HL-60/S4 treated with phorbol 12-myristate 13-acetate at 8.2 ng/mL for 4 days and 3 days (cell line): Measurements from ENCODE around the gene ACVR1B.

ENCODE experiments used
- in situ Hi-C: fragments of 300-500 bp; cut with MboI; formaldehyde crosslinking; loops from 2 replicates; pipeline ENCODE4 v1.15.0; 2022; ENCODE audit warnings: low sequenced_read_pairs

Gene ACVR1B

GRCh38 chr12:51917041-51917590, 34.4 kb upstream of the ACVR1B start:
- in situ Hi-C loops: no loop called here

DNA sequence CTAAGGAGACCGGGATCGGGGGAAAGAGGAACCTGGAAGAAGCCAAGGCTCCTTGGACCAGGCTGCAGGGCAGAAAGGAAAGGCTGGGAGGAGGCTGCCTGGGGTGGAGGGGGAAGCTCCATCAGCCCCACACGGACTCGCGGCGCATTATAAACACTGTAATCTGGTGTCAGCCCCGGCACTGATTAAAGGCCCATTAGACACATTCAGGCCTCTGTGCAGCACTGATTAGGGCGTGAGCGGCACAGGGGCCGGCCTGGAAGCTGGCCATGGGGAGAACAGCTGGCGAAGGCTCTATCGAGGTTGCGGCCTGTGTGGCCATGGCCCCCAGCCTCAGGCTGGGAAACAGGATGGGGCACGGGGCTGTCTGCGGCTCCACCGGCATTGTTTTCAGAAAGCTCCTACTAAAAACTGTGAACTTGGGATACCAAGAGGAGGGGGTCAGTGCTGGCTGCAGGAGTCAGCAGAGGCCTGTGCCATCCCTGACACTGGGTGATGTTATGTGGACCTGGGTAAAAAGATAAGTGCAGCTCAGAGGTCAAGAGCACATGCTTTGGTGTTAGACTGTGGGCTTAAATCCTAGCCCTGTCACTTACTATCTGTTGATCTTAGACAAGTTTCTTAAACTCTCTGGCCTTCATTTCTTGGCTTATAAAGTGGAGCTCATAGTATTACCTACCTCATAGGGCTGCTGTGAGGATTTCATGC, 33.6 kb upstream of the ACVR1B start:
- in situ Hi-C loops: no loop called here

- in situ Hi-C loops: no loop called here
Measured at GRCh38 chr12:51920046-51920445, 31.5 kb upstream of the ACVR1B start.

- in situ Hi-C loops: no loop called here
Measured at GRCh38 chr12:51921017-51921725, 30.3 kb upstream of the ACVR1B start.

GRCh38 chr12:51922146-51922545, 29.4 kb upstream of the ACVR1B start:
- in situ Hi-C loops: no loop called here

DNA sequence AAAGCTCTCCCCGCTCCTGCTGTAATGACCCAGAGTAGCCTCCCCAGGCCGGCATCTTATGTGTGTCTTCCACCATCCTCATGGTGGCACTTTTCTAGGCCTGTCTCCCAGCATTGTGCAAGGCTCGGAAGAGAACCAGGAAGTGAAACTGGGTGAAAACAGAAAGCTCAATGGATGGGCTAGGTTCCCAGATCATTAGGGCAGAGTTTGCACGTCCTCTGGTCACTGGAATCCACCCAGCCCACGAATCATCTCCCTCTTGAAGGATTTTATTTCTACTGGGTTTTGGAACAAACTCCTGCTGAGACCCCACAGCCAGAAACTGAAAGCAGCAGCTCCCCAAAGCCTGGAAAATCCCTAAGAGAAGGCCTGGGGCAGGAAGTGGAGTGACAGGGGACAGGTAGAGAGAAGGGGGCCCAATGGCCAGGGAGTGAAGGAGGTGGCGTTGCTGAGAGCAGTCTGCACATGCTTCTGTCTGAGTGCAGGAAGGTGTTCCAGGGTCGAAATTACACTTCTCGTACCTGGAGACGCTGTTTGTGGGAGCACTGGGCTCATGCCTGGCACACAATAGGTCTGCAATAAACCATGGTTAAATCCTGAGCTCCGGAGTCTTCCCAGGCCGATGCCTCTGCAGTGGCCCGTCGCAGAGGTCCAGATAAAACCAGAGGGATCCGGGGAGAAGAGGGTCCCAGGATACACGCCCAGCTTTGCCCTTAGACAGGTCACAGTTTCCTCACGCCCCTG, 28.6 kb upstream of the ACVR1B start:
- in situ Hi-C loops: no loop called here

DNA sequence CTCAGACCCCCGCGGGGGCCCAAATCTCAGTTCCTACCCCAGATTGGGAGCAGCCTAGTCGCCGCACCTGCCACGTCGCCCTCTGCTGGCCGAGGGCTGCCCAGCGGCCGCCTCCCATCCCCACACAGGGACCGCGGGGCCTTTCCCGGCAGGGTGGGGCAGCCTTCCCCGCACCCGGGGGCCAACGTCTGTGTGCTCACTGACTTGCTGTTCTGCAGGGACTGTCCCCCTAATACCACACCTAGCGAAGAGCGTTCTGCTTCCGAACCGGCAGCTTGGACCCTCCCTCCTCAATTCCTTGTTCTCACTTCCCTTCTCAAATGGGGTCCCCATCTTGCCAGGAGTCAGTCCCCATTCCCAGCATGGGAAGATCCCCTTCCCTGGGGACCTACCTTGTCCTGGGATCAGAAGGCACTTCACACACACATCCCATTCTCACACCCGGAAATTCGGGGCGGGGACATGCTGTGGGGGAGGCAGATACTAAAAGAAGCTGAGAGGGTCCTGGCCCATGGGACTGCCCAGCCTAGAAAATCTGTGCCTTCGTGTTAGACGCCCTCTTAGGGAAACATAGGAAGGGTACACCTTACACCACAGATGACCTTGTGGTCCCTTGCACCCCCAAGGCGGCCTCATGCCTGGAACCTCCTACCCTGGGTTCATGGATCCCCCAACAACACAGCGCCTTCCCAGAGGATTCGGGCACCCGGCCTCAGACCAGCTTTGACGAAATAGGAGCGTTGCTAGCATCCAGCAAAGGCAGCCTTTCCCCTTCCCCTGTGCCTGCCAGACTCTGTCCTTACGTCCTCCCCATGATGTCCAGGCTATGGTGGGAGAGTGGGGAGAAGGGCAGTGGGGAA, 27.8 kb upstream of the ACVR1B start:
- in situ Hi-C loops: no loop called here

DNA sequence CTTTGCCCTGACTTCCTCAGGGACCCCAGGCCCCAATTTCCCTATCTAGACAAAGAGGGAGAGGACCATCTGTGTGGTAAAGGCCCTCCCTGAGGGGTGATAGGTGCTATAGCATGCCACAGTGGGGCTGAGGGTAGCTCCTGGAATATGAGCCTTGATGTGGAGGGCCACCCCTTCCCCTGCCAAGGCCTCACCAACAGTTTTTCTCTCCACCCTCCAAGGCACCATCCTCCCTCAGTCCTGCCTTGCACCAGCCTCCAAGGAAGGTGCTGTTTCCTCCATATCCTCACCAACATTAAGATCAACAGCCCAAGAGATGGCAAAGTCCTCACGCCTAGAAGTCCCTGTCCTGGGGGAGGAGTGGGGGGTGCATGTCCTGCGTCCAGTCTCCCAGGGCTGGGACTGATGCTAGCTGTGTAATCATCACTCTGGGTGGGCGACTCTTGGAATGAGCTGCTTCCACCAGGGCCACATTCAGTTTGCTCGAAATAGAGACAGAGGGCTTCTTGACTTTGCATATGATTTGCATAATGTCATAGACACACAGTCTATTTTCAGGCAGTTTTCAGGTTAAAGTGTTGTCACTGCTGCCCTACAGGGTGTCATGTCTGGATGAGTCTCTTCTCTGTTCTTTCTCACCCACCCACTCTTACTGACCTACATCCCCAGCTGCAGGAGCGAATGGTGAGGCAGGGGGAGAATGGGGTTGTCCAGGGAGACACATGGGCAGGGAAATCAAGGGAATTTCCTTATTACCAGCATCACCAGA, 26.8 kb upstream of the ACVR1B start:
- in situ Hi-C loops: no loop called here

DNA sequence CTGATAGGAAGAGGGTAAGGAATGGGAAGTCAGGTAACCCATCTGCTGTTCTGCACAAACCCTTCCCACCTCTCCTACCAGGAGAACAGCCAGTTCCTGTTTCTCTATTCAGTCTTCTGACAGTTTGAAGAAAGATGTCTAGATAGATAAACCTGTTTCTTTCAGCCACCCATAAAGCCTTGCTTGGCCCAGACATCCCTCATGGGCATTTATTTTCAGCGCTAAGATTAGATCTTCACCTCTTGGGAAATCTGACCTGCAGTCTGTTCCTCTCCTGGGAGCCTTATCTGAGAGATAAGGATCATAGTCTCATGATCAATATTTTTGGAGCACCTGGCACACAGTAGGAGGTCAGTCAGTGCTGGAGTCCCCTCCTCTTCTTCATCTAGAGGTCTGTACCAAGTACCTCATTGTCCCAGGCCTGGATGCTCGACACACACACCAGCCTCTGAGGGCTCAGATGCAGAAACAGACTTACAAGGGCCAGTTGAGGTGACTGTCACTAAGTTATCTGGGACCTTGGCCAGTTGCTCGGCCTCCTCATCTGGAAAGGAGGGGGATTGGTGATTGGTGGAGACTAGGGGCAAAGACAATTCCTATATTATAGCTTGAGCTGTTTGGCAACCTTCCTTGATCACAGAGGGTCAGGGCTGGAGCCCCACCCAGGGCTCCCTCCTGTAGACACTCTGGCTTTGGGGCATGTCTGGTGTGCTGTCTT, 26.0 kb upstream of the ACVR1B start:
- in situ Hi-C loops: no loop called here

DNA sequence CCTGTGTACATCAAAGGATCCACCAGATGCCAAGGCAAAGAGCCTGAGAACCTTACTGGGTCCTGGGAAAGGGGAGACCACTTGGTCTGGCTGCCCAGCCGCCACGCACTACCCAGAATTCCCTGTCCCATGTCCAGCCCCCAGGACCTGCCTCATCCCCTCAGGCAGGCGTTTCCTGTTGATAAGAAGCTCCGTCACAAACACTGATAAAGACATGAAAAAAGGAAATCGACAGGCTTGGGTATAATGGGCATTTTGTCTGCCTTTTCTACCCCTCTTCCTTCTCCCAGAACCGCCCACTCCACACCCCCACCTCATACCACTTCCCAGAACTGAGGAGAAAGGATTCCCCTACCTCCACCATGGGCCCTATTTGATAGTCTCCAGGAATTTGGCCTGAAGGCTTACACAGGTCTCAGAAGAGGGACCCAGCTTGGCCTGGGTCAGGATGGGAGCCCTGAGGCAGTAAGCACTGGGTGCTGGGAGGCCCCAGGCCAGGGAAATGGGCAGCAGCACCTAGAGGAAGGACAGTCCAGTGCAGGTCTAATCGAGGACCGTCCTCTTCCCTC, 25.4 kb upstream of the ACVR1B start:
- in situ Hi-C loops: no loop called here

DNA sequence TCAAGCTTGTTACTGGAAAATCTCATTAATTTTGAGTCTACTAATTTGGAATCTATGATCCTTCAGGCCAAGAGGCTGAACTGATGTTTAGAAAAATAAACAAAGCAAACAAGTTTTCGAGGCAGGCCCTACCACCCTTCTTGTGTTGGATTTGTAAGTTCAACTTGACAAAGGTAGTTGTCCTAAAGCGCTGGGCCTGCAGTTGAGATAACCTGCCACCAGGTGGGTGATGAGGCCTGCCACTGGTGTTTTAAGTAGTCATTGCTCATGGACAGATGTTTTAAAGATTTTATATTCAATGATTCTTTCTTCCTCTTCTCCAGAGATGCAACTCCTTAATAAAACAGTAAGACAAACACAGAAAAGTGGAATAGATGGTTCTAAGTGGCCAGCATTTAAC, 24.8 kb upstream of the ACVR1B start:
- in situ Hi-C loops: no loop called here

GRCh38 chr12:51932218-51933076, 19.1 kb upstream of the ACVR1B start:
- in situ Hi-C loops: no loop called here

DNA sequence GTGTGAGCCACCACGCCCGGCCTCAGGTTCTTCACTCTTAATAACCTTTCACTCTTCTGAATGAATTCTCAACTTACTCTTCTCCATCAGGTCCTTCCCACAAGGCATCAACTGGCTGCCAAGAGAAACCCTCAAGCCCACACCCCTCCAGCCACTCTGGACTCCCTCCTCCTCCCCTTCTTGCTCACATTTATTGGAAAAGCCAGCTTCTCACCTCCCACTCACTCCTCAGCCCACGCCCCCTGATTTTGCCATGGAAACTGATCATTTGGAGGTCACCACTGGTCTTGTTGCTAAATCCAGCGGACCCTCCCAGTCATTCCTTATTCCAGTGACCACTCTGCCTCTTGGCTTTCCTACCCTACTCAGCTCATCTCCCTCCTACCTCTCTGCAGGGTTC, 17.4 kb upstream of the ACVR1B start:
- in situ Hi-C loops: no loop called here

GRCh38 chr12:51937926-51938325, 13.6 kb upstream of the ACVR1B start:
- in situ Hi-C loops: no loop called here

- in situ Hi-C loops: no loop called here
Measured at GRCh38 chr12:51938726-51939125, 12.8 kb upstream of the ACVR1B start.

GRCh38 chr12:51941011-51941581, 10.4 kb upstream of the ACVR1B start:
- in situ Hi-C loops: no loop called here

- in situ Hi-C loops: no loop called here
Measured at GRCh38 chr12:51941604-51942003, 9.9 kb upstream of the ACVR1B start.

DNA sequence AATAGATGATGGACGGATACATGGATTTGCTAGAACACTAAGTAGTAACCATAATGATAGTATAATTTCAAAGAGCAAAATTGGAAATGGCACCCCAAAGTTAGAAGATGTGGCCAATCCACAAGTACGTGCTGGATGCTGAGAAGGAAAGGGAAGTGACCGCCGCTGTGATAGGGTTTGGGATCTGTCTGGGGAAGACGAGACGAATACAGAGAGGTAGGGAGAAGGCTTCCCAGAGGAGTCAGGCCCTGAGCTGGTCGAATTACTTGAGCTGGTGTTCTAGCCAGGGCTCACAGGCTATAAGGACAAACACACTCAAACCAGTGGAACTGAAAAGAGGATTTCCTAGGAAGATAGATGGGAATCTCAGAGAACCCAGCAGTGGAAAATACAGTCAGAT, 9.4 kb upstream of the ACVR1B start:
- in situ Hi-C loops: no loop called here
